AG04449 (cell line): ENCODE data around the gene DYRK1A.

ENCODE experiments used
- CTCF ChIA-PET: fragments of 350-600 bp; formaldehyde crosslinking; extraction: SDS; loops from one replicate; lab custom pipeline; 2021; ENCODE audit warnings: antibody characterized with exemption; lab: Yijun Ruan, JAX
- POLR2A ChIA-PET: fragments of 400-600, 350-600 bp; formaldehyde crosslinking; extraction: SDS; loops from one replicate; lab custom pipeline; 2020; ENCODE audit warnings: antibody characterized with exemption, inconsistent platforms; lab: Yijun Ruan, JAX
- DNase-seq: peaks from one replicate; pipeline ENCODE4 v3.0.0-alpha.2; 2010; ENCODE audit warnings: low read depth, low spot score
- H3K4me3 ChIP-seq: 2 replicates; pipeline ENCODE4 v1.5.1; 2011; ENCODE audit warnings: low read depth, mild to moderate bottlenecking, control low read depth, low read length
- TF ChIP-seq, protein P1 (sequence below): IDR thresholded peaks from one replicate; pipeline ENCODE4 v1.5.1; 2011; ENCODE audit warnings: mild to moderate bottlenecking, moderate library complexity, low read length, control low read depth, inconsistent platforms; ENCODE audit not compliant: insufficient read depth; ENCODE audit errors: missing control alignments

Gene DYRK1A

DNA sequence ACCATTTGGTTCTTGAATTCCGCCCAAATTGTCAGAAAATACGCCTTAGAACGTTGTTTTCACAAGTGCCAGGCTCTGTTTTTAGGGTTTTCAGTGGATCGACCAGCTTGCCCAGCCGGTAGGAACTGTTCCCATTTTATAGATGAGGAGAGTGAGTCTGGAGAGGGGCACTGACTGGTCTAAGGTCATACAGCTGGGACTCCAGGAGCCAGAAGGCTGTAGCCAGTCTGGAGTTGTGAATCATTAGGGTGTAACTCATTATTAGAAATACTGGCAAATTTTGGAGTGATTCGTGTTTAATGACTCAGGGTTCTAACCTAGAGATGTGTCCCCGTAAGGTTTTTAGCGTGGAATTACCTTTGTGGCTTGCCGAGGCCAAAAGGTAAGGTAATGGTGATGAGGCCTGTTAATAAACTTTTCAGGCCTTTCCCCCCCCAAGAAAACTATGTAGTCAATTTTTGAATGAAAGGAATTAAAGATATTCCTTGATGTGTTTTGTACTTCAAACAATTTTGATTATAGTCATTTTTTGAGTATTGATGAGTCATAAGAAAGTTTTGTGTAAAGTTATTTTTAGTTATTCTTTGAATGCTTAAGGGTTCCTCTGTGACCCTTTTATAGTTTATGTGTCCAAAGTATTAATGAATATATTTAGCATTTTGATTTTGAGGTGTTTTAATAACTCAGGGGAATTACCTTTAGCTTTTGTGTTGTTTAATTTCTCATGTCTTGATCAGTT lies 2.1 kb downstream of the DYRK1A start:
- no peak for DNase-seq
- POLR2A ChIA-PET: interaction anchor here (1.3 kb wide), 1 partner anchor 196 kb away, joined by 7 read pairs; no protein-coding TSS in a partner anchor
- TF ChIP-seq, protein P1, sequence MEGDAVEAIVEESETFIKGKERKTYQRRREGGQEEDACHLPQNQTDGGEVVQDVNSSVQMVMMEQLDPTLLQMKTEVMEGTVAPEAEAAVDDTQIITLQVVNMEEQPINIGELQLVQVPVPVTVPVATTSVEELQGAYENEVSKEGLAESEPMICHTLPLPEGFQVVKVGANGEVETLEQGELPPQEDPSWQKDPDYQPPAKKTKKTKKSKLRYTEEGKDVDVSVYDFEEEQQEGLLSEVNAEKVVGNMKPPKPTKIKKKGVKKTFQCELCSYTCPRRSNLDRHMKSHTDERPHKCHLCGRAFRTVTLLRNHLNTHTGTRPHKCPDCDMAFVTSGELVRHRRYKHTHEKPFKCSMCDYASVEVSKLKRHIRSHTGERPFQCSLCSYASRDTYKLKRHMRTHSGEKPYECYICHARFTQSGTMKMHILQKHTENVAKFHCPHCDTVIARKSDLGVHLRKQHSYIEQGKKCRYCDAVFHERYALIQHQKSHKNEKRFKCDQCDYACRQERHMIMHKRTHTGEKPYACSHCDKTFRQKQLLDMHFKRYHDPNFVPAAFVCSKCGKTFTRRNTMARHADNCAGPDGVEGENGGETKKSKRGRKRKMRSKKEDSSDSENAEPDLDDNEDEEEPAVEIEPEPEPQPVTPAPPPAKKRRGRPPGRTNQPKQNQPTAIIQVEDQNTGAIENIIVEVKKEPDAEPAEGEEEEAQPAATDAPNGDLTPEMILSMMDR: no peak
- CTCF ChIA-PET: no interaction called here
- H3K4me3 ChIP-seq: peak overlapping the region; percentile 89

DNA sequence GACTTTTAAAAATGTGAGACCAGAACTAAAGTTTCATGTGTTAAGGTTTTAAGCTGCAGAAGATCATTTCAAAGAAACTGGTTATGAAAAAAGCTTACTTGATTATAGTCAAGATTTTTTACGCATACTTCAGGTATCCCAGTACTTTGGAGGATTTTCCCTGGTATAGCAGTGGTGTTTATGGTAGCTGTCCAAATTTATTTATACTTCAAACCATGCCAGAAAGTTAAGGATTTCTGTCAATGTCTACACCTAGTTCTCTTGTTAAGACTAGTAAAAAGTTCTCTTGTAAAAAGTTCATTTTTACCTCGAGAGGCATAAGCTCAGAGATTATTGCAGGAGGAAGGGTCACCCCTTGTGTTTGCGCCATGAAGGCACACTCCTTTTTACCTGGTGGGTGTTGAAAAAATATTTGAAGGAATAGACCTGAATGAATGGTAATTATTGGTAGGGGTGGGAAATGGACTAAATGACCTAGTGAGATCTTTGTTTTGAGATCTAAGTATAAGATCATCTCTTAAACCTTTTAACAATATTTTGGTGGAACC lies 2.8 kb downstream of the DYRK1A start:
- H3K4me3 ChIP-seq: peak overlapping the region; percentile 37
- ChIA-PET CTCF (no interaction called here), POLR2A (no interaction called here)
- DNase-seq: no peak
- TF ChIP-seq, protein P1: no peak

DNA sequence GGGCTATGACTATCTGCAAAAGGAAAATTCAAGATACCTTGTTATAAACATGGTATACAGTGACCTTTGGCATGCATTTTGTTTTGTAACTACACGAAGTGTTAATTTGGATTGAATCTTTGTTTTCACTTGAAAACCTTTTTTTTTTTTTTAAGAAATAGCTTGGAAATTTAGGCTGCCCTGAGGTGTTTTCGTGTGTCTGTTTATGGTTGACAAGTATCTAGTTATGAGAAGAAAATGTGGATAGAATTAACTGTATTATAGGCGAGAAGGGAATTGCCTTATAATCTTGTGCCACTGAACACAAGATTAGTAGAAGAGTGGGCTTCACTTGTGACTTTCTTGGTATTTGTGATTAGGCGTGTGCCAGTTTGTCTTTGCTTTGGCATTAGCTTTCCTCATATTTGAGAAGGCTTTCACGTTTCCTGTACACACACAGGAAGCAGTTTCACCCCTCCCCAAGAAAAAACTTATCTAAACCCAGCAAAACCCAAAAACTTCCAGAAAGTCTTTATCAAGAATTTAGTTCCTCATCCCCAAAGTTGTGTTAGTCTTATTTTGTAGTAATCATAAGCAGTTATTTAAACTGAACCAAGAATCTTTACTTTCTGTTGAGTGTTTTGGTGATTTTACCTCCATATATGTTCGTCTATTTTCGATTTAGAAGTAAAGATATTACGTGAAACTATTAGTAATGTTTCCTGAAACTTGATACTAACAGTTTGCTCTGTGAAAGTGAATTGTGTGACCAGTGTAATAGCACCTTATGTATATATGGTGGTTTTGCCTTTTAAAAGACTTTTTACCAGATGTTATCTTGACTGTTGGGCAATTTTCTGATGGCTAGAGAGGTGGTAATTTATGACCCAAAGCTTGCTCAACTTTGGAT lies 3.8 kb downstream of the DYRK1A start:
- TF ChIP-seq, protein P1: no peak
- POLR2A ChIA-PET: no interaction called here
- peak overlapping the region; percentile 35 for H3K4me3 ChIP-seq
- no peak for DNase-seq
- CTCF ChIA-PET: no interaction called here

DNA sequence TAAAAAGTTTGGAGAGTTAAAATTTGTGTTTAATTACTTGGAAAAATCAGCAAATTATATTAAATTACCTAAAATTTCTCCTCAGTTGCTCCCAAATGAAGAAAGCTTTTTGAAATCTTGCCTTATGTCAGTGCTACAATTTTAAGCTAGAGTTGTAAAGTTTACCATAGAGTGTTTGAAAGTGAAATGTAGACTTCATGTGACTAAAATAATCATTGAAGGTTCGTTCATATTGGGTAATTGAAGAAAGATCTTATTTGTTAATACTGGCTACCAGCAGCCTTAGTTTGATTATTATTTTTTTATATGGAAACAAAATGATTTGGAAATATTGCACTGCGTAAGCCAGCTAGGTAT lies 4.4 kb downstream of the DYRK1A start:
- no peak for DNase-seq
- ChIA-PET POLR2A (no interaction called here), CTCF (interaction anchor here (1.4 kb wide), 1 partner anchor 13 kb away, joined by 5 read pairs; no protein-coding TSS in a partner anchor)
- TF ChIP-seq, protein P1: no peak
- no peak overlapping the region for H3K4me3 ChIP-seq

DNA sequence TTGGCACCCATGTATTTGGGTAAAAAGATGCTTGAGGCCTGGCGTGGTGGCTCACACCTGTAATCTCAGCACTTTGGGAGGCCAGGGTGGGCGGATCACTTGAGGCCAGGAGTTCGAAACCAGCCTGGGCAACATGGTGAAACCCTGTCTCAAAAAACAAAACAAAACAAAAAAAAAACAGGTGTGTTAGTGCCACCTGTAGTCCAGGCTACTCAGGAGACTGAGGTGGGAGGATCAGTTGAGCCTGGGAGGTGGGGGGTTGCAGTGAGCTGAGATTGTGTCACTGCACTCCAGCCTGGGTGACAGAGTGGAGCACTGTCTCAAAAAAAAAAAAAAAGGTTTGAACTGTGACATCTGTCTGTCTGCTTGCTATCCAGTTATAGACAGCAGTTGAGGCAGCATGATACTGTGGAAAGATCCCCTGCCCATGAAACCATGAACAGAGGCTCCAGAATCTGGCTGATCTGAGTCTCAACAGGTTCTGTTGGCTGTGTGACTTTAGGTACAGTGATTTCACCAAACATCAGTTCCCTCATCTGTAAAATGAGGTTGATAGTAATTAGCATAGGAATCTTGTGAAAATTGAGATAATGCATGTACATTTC lies 5.7 kb downstream of the DYRK1A start:
- DNase-seq: no peak
- ChIA-PET CTCF (interaction anchor here (0.6 to 1.4 kb wide), 2 partner anchors 12 to 175 kb away, joined by 3 to 5 read pairs; no protein-coding TSS in a partner anchor), POLR2A (no interaction called here)
- H3K4me3 ChIP-seq: no peak overlapping the region
- TF ChIP-seq, protein P1: no peak
